Measurements from ENCODE around the gene TBC1D9. TPM values are rescaled to one million over a fixed set of nuclear protein-coding genes. Genes with fewer than 3 reads are reported as not detected.

TBC1D9 gene
- polyA plus RNA-seq, 1 of the 3 experiments (the other 2 are of a cell fraction), result 13.5 TPM

DNA sequence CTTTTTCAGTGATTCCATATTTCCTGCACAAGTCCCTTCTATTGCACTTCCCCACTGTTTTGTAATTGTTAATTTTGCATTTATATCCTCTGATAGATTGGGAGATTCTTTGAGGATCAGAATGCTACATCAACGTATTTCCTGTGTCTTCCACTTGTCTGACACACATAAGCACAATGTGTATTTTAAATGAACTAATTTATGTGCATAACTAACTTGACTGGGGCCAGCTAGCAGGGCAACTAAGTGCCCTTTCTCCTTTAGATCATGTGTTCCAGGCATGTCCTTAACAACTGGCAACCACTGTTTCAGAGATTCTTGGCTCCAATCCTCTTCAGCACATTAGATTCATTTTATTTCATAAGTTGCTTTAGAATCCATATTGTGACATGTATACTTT is 171.7 kb downstream of the TBC1D9 start:
- H3K36me3 ChIP-seq (replicated peaks in 1 of 2; ENCODE audit: control insufficient read depth in 1 of 2, insufficient read depth in 2 of 2, low read length in 1 of 2), result no peaks in the 10 kb centered on the region
- H3K79me2 ChIP-seq (ENCODE audit: insufficient read depth), result no peaks in the 10 kb centered on the region
- no peak for DNase-seq
- ChIA-PET POLR2A (no interaction called here), CTCF (no interaction called here)
- H3K4me2 ChIP-seq, result no peak overlapping the region
- TF ChIP-seq USF1 (IDR thresholded peaks at IDR 0.05; ENCODE audit: borderline replicate concordance, low read depth) (no peak), RFX5 (IDR thresholded peaks at IDR 0.05; ENCODE audit: low read length) (no peak), USF2 (IDR thresholded peaks at IDR 0.05; ENCODE audit: borderline replicate concordance, low read depth, low read length) (no peak), RAD21 (IDR thresholded peaks at IDR 0.05; ENCODE audit: low read length) (no peak), IRF3 (IDR thresholded peaks at IDR 0.05; ENCODE audit: low read depth, low read length) (no peak), EP300 (IDR thresholded peaks at IDR 0.05; ENCODE audit: borderline replicate concordance in 1 of 2, low read depth in 1 of 2, low read length in 1 of 2) (no peak), TAF1 (IDR thresholded peaks at IDR 0.05; ENCODE audit: borderline replicate concordance, low read depth, low read length) (no peak), REST (IDR thresholded peaks at IDR 0.05; ENCODE audit: low read depth, low read length) (no peak), ELF1 (IDR thresholded peaks at IDR 0.05) (no peak), FOSL2 (IDR thresholded peaks at IDR 0.05; ENCODE audit: borderline replicate concordance, low read depth) (no peak), POLR2AphosphoS5 (IDR thresholded peaks at IDR 0.05; ENCODE audit: low read depth, low read length) (no peak), MAX (IDR thresholded peaks at IDR 0.05; ENCODE audit: low read depth) (no peak), GATA2 (CRISPR knock-in tag; IDR thresholded peaks at IDR 0.05) (no peak), TEAD4 (IDR thresholded peaks at IDR 0.05; ENCODE audit: borderline replicate concordance, insufficient read depth) (no peak), RCOR1 (IDR thresholded peaks at IDR 0.05; ENCODE audit: low read length) (no peak), FOXJ3 (CRISPR knock-in tag; IDR thresholded peaks at IDR 0.05) (no peak), RXRA (IDR thresholded peaks at IDR 0.05; ENCODE audit: borderline replicate concordance, low read depth) (no peak)
- WGBS (ENCODE audit: low lambda C conversion rate), result 13% methylated on average over 1 of the region's 1 CpG
- H3K4me3 ChIP-seq (ENCODE audit: low read depth in 2 of 2, low read length in 1 of 2), result no peak overlapping the region
- H3K4me1 ChIP-seq (ENCODE audit: control insufficient read depth in 1 of 2, insufficient read depth in 2 of 2, low read depth in 1 of 2, low read length in 1 of 2), result peaks cover 0 to under 1% of the 10 kb centered on the region in 2 experiments; a peak in 1 of 4 replicates
- H3K27ac ChIP-seq (ENCODE audit: low read depth in 2 of 2, low read length in 1 of 2), result no peak overlapping the region
- H3K9ac ChIP-seq, result no peak overlapping the region
- no peaks in the 10 kb centered on the region for H3F3A ChIP-seq (replicated peaks; ENCODE audit: insufficient read depth)
- no peaks in the 10 kb centered on the region for H3K9me2 ChIP-seq
- H2AFZ ChIP-seq (ENCODE audit: low read depth), result no peak overlapping the region
- H3K27me3 ChIP-seq (ENCODE audit: insufficient read depth), result peaks cover 18% of the 10 kb centered on the region; the same call in 1 of the 2 replicates
- no peaks in the 10 kb centered on the region for H3K9me3 ChIP-seq
- H4K20me1 ChIP-seq (ENCODE audit: insufficient read depth), result no peaks in the 10 kb centered on the region

Measured in SK-N-SH (cell line).